ENCODE data around the gene ST3GAL2. TPM values are rescaled to one million over a fixed set of nuclear protein-coding genes. Genes with fewer than 3 reads are reported as not detected.

The ST3GAL2 gene
- total RNA-seq, 1 donor from 2014 or later = 53.0 TPM

DNA sequence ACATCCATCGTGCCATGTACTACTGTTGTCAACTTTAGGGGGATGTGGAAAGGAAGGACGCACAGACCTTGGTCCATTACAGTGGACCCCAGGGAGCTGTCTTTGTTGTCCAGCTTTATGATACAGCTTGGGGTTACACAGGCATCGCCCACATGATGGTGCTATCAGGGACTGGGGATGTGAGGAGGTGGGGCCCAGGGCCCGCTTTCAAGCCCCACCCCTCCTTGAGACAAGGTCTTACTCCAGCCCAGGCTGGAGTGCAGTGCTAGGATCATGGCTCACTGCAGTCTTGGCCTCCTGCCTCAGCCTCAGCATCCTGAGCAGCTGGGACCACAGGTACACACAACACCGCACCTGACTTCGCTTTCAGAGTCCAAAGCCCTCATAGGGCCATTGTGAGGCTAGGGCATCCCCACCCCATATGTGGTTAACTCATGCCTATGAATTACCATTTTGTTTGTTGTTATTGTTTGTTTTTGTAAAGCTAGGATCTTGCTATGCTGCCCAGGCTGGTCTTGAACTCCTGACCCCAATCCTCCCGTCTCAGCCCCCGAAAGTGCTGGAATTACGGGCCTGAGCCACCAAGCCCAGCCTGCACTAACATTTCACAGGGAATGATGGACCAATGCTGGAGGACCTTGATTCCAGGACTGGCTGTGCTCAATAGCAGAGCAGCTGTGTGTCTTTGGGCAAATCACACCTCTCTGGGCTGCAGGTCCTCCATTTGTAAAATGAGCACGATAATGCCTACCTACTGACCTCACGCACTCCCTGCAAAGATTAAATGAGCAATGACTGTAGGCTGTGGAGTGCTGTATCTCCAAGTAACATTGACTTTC, 17.2 kb downstream of the ST3GAL2 start:
- Mint-ChIP-seq H3K4me3 (no peak overlapping the region), H3K9me3 (no peaks in the 10 kb centered on the region), H3K36me3 (peaks cover 2% of the 10 kb centered on the region), H3K4me1 (peaks cover 8% of the 10 kb centered on the region), H3K27me3 (ENCODE audit: low read depth) (no peaks in the 10 kb centered on the region), H3K27ac (peak overlapping the region; percentile 41)
- no peak for DNase-seq (ENCODE audit: low spot score in 2 of 2, unreplicated experiment in 2 of 2)
- TF ChIP-seq, protein P1, sequence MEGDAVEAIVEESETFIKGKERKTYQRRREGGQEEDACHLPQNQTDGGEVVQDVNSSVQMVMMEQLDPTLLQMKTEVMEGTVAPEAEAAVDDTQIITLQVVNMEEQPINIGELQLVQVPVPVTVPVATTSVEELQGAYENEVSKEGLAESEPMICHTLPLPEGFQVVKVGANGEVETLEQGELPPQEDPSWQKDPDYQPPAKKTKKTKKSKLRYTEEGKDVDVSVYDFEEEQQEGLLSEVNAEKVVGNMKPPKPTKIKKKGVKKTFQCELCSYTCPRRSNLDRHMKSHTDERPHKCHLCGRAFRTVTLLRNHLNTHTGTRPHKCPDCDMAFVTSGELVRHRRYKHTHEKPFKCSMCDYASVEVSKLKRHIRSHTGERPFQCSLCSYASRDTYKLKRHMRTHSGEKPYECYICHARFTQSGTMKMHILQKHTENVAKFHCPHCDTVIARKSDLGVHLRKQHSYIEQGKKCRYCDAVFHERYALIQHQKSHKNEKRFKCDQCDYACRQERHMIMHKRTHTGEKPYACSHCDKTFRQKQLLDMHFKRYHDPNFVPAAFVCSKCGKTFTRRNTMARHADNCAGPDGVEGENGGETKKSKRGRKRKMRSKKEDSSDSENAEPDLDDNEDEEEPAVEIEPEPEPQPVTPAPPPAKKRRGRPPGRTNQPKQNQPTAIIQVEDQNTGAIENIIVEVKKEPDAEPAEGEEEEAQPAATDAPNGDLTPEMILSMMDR (IDR thresholded peaks at IDR 0.05; ENCODE audit: unreplicated experiment) = no peak

DNA sequence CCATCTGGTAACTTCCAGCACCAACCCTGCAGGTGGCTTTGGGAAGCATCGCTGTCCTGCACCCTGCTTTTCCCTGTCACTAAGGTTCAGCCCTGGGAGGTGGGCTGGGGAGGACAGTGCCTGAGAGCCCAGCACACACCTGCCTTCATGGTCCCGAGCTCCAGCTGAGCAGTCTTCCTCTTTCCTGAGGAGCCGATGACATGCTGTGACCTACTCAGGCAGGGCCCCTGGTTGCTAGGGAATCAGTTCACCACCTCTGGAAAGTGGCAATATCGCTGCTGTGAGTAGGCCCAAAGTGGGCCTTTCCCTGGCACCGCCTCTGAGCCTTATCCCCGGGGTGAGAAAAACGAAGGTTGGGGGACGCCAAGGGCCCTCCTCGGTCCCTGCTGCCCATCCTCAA, 17.9 kb downstream of the ST3GAL2 start:
- Mint-ChIP-seq H3K4me3 (no peak overlapping the region), H3K27ac (no peak overlapping the region), H3K27me3 (ENCODE audit: low read depth) (no peaks in the 10 kb centered on the region), H3K9me3 (no peaks in the 10 kb centered on the region), H3K4me1 (peaks cover 9% of the 10 kb centered on the region), H3K36me3 (peaks cover 4% of the 10 kb centered on the region)
- no peak for DNase-seq (ENCODE audit: low spot score in 2 of 2, unreplicated experiment in 2 of 2)
- TF ChIP-seq, protein P1 (IDR thresholded peaks at IDR 0.05; ENCODE audit: unreplicated experiment) = no peak

DNA sequence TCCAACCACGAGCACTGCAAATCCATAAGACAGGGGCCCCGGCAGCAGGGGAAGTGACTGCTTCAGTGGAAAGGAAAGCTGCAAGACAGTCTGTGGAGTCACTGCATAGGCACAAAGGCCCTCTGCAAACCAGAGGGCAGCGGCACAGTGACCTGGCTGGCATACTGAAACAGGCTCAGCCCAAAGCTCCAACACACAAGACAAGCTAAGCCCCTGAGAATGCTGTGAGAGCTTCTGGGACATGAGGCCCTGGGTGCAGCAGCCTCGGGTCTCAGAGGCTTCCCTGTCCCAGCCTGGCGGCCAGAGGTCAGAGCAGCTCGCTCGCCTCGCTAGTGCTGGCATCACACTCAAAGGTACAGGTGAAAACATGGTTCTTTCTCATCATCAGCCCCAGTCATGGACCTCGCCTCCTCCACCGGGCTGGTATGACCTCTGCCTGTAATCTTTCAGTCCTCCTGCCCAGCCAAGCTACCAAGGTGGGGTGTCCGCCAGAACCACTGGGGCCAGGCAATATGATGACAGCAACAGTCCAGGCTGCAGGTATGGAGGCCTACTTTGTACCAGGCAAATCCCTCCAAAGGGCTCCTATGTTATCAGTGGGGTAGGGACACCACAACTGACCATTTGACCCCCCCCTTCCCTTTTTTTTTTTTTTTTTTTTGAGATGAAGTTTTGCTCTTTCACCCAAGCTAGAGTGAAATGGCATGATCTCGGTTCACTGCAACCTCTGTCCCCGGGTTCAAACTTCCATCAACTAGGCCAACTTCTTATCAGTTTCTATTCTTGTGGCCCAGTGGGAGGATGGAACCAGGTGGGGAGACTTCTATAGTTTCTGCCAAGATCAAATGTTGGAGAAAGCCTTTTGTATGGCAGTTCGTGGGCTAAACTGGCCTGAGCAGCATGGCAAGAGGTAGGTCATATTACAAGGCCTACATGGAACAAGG, 19.2 kb downstream of the ST3GAL2 start:
- peaks cover 12% of the 10 kb centered on the region for H3K4me1 Mint-ChIP-seq
- H3K36me3 Mint-ChIP-seq = peaks cover 8% of the 10 kb centered on the region
- no peaks in the 10 kb centered on the region for H3K27me3 Mint-ChIP-seq (ENCODE audit: low read depth)
- H3K9me3 Mint-ChIP-seq = no peaks in the 10 kb centered on the region
- H3K27ac Mint-ChIP-seq = no peak overlapping the region
- DNase-seq (ENCODE audit: low spot score in 2 of 2, unreplicated experiment in 2 of 2) = no peak
- TF ChIP-seq, protein P1 (IDR thresholded peaks at IDR 0.05; ENCODE audit: unreplicated experiment) = no peak
- no peak overlapping the region for H3K4me3 Mint-ChIP-seq

DNA sequence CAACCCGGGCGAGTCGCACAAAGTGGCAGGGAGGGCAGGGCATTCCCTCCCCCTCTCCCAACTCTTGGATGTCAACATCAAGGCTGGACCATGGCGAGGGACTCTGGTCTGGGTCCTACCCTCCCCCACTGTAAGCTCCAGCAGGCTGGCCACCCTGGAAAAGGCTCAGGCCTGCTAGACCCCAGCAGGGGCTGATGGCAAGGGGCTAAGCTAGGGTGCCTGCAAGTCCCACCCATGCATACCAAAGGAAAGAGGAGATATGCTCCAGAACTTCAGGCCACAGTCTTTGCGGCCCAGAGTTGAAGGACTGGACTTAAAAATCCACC, 19.9 kb downstream of the ST3GAL2 start:
- TF ChIP-seq, protein P1 (IDR thresholded peaks at IDR 0.05; ENCODE audit: unreplicated experiment) = no peak

DNA sequence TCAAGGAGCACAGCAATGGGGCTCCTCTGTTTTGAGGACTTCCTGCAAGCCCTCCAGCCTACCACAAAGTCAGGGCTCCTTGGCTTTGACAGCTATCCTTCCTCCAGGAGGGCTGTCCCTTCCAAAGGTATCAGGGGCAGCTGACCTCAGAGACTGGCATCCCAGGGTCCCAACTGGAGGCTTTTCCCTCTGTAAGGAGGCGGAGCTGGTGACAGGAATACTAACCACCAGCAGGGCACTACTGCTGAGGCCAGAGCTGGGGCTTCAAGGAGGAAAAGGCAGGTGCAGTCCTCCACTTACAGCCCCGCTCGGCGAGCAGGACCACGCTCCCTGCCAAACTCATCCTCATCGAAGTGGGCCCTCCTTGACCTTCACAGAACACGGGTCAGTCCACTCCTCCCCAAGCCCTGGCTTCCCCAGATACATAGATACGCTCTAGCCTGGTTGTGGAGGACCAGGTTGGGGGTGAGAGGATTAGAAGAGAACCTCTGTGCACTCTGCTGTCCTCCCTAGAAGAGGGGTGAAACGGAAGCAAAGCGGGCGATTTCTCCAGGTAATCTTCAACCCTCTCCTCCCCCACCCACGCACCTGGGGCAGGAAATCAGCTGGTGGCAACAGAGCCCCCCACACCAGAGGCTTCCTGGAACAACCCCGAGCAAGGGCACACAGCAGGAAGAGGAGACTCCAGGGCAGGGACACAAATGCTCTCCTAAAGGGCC, 20.5 kb downstream of the ST3GAL2 start:
- Mint-ChIP-seq H3K27ac (no peak overlapping the region), H3K36me3 (peaks cover 8% of the 10 kb centered on the region), H3K4me3 (no peak overlapping the region), H3K9me3 (no peaks in the 10 kb centered on the region), H3K27me3 (ENCODE audit: low read depth) (no peaks in the 10 kb centered on the region), H3K4me1 (peaks cover 14% of the 10 kb centered on the region)
- TF ChIP-seq, protein P1 (IDR thresholded peaks at IDR 0.05; ENCODE audit: unreplicated experiment) = no peak
- no peak for DNase-seq (ENCODE audit: low spot score in 2 of 2, unreplicated experiment in 2 of 2)

More for the DNA sequence above, 19.9 kb downstream of the ST3GAL2 start:
- H3K27ac Mint-ChIP-seq = no peak overlapping the region
- no peaks in the 10 kb centered on the region for H3K27me3 Mint-ChIP-seq (ENCODE audit: low read depth)
- no peak for DNase-seq (ENCODE audit: low spot score in 2 of 2, unreplicated experiment in 2 of 2)
- peaks cover 14% of the 10 kb centered on the region for H3K4me1 Mint-ChIP-seq
- H3K36me3 Mint-ChIP-seq = peaks cover 8% of the 10 kb centered on the region
- H3K9me3 Mint-ChIP-seq = no peaks in the 10 kb centered on the region
- no peak overlapping the region for H3K4me3 Mint-ChIP-seq

Data from mesothelial cell of epicardium (in vitro differentiated cells).